GM21723 (cell line): ENCODE results near the gene AK2.
"Not testable (repeated sequence)": the region's sequence is repeated elsewhere in the genome, so short reads cannot be mapped to it uniquely, and the experiment has no call there.

Source experiments
- ATAC-seq: cut with Tn5 transposase; IDR thresholded peaks from one replicate; pipeline ENCODE4 v1.9.1; 2021; ENCODE audit warnings: mild to moderate bottlenecking, moderate library complexity; ENCODE audit not compliant: unreplicated experiment

AK2 gene

DNA sequence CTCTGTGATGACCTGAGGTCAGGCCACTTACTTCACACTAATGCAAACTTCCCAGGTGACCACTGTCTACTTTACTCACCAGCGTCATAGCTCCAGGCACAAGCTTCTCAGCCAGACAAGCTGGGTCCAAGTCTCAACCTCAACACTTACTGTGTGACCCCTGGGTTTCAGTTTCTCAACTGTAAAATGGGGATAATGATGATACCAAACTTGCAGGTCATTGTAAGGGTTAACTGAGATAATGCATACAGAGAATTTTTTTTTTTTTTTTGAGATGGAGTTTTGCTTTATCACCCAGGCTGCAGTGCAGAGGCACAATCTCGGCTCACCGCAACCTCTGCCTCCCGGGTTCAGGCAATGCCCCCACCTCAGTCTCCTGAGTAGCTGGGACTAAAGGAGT lies 34.7 kb downstream of the AK2 start:
- ATAC-seq: no peak

DNA sequence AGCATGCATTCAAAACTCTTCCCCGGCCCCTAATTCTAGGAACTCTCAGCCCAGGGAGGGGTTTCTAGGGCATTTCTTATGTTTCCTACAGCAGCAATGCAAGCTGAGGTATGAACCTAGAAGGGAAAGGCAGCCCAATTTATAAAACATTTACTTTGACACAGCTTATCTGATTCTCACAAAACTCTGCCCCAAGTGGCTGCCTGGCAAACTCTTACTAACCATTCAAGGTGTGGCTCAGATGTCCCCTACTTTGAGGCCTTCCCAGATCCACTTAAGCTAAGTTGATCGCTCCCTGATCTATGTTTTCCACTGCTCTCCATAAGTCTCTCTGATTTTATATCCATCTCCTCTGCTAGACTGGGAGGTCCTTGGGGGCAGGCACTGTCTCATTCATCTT lies 35.4 kb downstream of the AK2 start:
- ATAC-seq: no peak

DNA sequence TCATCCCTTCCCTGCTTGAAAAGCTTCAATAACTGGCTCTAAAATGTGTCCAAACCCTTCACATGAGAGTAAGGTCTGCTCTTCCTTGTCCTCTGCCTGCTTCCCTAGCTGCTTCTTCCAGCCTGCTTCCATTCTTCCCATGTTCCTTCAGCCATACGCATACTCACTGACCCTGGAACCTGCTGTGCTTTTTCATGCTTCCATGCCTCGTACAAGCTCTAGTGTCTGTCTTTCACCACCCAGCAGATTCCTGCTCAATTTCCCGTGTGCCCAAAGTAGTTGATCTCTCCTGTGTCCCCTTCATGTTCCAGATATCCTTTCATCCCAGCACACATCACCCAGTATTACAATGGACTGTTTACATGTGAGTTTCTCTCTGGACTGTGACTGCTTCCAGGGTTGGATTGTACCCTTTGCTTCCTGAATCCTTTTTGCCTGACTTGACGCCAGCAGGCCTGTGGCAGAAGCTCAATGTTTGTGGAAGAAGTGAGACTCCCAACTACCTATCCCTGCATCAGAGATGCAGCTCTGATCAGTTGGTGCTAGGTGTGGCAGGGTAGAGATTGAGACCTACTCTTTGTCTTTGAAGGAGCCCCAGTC lies 36.2 kb downstream of the AK2 start:
- ATAC-seq: no peak

DNA sequence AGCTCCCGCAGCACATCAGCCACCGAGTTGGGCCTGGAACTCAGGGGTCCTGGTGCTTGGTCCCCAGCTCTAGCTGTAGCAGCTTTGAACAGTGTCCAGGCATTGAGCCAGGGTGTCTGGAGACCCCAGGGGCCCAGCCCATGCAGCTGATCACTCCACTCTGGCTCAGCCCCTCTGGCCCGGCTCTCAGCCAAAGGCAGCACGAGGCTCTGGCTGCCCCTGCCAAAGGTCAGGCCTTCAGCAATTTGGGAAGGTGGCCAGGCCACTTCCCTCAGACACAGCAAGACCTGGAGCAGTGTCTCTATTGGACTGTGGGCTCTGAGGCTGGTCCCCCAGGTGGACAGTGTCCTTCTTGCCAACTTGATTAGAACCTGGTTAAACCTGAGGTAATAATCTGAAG lies 37.7 kb downstream of the AK2 start:
- no peak for ATAC-seq

DNA sequence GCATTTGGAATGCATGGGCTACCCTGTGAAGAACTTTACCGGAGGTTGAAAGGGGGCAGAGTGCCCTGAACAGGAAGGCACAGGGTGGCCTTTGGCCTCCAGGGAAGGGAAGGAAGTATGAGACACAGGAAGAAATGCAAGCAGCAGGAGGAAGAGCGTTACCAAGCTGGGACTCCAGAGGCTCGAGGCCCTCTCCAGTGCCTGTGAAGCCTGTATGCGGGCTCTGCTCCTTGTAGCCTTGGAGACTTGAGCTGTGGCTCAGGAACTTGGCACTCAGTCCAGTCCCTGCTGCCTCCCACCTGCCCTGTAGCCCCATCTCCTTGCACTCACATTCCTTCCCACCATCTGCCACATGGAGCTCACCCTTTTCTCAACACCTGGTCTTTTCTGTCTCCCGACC lies 38.6 kb downstream of the AK2 start:
- no peak for ATAC-seq

DNA sequence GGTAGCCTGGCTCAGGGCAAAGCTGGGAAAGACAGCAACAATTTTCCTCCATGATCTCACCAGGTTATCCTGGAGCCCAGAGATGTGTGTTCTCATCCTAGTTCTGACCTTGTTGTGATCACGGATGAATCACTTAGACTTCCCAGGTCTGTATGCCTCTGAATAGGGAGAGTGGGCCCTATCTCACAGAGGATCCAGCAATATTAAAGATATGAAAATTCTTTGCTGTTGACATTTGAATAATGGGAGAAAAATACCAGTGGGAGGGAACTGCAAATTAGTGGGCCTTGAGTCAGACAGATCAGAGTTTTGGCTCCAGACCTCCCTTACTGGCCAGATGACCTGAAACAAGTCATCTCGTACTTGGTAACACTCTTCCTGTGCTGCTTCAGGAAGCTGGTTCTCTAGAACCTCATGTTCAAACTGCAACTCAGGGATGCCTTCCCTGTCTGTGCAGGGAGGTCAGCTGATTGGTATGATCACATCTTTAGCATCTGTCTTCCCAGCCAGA lies 39.2 kb downstream of the AK2 start:
- no peak for ATAC-seq

DNA sequence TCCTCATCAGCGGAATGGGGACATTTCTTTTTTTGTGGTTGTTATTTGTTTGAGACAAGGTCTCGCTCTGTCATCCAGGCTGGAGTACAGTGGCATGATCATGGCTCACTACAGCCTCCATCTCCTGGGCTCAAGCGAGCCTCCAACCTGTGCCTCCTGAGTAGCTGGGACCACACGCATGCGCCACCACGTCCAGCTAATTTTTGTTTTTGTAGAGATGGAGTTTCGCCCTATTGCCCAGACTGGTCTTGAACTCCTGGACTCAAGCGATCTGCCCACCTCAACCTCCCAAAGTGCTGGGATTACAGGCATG lies 43.4 kb downstream of the AK2 start:
- ATAC-seq: not testable (repeated sequence)

DNA sequence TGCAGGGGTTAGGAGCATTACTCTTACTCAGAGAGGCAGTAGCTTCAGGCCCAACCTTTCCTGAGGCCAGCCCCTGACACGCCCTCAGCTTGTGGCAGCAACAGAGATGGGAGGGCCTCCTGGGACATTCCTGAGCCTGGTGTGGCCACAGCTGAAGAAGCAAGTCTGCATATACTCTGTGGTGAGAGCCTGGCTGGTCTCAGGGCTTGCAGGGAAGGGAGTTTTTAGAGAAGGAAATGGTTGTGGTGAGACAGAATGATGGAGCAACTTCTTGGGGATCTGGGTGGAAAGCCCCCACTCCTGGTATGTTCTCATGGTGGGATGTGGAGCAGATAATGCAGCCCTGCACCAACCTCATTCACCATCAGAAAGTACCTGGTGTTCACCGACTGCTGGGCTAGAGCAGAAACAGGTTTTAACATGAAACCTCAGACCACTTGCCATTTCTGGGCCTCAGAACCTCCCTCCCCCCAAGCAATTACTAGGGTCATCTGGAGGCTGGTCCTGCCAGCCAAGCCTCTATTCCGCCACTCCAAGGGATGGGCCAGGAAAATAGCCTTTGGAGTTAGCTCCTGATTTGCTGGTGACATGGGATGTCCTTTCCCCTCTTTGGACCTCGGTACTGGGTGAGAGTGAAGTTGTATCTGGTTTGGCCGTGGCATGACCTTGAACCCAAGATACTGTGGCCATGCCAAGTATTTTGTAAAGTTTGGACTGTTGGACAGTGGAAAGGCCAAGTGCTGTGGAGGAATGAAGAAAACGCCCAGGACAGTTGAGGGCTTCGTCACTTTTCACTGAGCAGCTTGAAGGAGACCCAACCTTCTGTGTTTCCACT lies 44.0 kb downstream of the AK2 start:
- peak; percentile 79 for ATAC-seq

DNA sequence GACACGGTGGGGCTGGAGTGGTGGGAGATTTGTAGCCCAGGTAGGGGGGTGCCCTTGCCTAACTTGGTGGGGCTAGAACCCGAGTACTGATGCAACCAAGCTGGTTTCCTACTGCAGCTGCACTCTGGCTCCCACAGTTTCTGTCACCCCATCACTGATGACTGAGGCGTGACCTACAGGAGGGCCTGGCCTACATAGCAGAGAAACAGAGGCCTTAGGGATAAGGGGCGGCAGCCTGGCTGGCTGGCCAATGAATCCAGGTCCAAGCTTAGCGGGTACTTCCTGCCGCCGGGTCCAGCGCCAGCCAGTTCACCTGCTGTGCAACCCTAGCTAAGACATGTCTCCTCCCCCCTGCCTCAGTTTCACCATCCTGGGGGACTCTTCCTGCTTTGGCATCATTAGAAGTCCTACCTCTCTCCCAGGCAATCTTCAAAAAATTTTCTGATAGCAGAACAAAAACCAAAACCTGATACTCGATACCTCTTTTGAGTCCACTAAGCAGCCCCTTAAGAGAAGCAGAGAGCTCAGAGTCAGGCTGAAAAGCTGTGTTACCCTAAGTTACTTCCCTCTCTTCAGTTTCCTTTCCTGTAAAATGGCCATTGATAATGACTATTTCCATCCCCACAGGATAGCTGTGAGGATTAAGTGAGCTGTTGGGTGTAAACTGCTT lies 44.7 kb downstream of the AK2 start:
- ATAC-seq: peak; percentile 37

DNA sequence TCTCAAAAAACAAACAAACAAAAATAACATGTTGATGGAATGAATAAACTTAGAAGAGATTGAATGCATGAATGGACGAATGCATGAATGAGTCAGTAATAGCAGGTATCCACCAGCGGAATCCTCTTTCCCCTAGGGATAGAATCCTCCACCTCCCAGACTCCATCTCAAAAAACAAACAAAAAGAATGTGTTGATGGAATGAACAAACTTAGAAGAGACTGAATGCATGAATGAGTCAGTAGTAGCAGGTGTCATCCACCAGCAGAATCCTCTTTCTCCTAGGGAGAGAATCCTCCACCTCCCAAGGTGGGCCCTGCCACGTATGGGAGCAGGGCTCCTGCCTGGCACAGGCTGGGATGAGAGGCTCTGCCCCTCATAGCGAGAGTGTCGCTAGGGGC lies 45.3 kb downstream of the AK2 start:
- no peak for ATAC-seq

DNA sequence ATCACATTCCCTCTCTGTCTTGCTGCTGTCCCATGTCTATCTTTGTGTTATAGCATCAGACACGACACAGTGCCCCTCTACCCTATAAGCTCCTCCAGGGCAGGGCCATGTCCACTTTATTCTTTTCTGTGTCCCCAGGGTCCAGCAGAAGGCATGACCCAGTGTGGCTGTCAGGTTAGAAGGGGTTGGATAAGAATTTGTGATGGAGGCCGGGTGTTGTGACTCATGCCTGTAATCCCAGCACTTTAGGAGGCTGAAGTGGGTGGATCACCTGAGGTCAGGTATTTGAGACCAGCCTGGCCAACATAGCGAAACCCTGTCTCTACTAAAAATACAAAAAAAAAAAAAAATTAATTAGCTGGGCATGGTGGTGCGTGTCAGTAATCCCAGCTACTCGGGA lies 45.8 kb downstream of the AK2 start:
- ATAC-seq: no peak

DNA sequence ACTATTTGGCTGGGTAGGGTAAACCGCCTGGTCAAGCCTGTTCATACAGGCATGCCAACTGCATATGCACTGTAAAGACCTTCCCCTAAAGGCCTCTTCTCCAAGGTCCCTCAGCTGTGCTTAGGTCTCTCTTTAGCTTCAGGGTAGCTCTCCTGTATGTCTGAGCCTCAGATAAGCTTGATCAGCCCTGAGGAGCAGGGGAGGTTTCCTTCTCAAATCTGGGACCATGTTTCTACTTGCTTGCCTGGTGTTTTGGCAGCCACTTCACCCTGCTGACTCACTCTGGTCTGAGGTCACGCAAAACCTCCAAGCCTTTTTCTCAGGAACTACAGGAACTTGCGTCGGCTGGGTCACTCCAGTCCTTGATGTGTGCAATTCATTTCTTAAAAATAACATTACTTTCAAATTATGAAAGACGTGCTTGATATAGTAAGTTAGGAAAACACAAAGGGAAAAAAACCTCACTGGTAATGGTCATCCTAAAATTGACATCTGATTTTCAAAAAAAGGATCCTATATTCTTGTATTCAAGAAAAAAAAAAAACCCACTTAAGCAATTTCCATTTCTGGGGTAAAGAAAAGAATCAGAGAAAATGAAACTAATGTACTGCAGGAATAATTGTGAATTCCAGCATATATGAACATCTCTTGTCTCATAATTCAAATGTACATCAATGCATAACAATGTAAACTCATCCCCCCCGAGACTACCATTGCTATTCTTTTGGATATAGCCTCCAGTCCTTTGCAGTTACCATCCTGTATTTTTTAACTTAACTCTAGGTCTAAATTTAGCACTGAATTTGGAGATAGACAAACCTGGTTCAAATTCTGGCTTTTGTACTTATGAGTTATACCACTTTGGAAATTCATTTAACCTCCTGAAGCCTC lies 47.3 kb downstream of the AK2 start:
- no peak for ATAC-seq

DNA sequence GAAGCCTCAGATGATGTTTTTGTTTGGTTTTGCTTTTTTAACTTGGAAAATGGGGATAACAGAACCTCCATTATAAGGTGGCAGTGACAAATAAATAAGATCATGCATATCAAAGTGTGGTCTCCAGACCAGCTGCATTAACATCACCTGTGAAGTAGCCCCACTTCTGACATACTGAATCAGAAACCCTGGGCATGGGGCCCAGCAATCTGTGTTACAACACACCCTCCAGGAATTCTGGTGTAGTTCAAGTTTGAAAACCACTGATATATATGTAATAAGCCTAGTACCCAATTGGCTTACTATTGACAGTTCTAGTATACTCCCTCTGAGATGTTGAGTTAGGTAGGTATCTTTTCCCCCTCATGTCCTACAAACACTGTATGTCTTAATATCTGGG lies 48.0 kb downstream of the AK2 start:
- ATAC-seq: no peak

DNA sequence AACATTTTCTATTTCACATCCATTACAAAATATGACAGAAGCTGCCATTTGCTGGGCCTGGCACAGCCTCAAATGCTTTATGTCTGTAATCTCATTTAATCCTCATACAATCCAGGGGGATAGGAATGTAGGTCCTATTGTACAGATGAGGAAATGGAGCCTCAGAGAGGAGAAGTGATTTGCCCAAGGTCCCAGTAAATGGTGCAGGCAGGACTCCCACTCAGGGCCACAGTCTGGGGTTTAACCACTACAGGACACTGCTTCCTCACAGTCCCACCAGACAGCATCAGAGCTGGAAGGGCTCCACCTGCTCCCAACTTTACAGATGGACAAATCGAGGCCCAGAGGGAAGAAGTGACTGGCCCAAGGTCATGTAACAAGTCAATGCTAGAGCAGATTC lies 51.5 kb downstream of the AK2 start:
- ATAC-seq: no peak

DNA sequence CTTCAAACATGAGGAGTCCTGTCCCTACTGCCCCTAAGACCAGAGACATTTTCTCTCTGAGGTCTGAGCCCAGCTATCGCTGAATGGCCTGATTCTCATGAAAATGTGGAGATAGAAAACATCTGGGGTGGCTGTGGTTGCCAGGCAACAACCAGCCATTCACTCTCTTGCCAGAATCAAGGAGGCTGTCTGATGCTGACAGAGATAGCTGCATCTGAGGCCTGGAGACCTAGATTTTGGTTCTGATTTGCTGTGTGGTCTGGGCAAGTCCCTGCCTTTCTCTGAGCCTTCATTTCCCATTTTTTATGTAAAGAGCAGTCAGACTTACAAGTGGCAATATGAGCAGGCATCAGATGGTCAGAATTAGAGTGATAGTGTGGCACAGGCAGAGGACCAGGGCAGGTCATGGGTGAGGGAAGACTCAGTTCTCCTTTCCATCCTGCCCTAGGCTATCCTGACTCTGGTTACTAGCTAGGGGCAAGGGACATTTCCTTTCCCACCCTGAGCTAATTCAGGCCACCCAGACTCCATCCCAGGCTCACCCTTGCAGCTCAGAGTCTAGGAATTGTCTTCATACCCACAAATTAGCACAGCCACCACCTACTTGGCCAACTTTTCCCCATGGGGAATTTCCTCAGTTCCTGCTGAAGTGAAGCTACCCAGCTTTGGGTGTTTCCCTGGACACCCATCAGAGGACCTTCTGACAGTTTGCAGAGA lies 52.1 kb downstream of the AK2 start:
- ATAC-seq: no peak

DNA sequence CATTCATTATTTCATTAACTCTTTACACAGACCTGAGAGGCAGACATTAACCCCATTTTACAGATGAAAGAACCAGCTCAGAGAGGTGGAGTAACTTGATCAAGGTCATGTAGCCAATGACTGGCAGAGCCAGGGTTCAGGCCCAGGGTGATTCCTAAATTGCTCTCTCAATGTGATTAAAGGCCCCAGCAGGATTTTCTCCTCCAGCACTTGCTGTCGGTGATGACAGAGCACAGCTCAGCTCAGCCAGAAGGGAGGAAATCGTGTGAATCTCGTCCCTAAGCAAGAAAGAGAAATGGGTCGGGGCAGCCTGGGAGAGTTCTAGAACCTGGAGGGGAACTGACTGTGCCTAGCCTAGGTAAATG lies 52.6 kb downstream of the AK2 start:
- ATAC-seq: no peak

DNA sequence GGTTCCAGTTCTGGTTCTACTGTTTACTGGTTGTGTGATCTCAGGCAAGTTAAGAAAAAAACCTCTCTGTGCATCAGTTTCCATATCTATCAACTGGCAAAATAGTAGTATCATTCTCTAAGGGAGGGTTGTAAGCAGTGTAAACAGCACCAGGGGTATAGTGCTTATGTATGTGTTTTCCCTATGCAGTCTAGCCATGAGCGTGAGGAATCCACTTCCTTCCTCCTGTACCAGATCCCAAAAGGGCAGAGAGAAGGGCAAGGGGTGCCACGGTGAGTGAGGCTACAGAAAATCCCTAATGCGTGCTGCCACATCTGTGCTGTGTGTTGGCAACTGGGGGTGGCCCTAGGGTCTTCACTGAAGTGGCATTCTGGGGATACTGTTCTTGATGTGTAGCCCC lies 53.7 kb downstream of the AK2 start:
- no peak for ATAC-seq

DNA sequence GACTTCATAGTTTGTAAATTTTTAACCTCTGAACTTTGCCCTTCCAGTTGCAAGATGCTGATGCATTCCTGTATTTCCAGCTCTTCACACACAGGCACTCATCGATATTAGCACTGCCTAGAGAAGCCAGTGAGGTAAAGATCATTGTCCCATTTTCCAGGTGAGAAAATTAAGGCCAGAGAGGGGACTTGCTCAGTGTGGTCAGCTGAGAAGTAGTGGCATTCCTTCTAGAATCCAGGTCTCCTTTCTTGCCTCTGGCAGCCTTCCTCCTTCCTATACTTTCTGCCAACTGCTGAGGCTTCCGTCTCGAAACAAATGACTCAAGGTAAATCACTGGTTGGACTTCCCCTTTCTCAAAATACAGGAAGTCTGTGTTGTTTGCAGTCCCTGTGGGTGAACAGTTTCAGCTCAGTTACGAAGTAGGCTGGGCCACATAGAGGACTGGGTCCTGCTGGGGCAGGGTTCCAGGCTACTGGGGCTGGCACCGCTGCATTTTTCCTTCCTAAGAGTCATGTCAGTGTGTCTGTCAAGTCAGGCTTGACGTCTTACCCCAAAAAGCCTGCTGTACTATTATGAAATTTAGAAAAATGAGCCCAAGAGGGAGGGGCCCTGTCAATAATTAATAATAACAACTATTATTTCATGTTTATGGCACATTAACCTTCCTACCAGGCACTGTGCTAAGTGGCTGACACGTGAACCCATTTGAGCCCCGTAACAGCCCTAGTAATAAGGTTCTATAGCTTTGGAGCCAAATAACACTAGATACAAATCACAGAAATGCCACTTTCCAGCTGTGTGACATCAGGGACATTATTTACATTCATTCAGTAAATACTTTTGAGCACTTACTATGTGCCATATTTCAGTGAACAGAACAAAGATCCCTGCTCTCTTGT lies 55.4 kb downstream of the AK2 start:
- peak; percentile 93 for ATAC-seq

DNA sequence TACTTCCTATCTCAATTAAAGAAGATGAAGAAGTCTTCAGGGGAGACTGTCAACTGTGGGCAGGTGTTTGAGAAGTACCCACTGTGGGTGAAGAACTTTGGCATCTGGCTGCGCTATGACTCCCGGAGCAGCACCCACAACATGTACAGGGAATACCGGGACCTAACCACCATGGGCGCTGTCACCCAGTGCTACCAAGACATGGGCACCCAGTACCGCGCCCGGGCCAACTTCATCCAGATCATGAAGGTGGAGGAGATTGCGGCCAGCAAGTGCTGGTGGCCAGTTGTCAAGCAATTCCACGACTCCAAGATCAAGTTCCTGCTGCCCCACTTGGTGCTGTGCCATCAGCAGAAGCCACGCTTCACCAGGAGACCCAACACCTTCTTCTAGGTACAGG lies 56.6 kb downstream of the AK2 start:
- no peak for ATAC-seq

DNA sequence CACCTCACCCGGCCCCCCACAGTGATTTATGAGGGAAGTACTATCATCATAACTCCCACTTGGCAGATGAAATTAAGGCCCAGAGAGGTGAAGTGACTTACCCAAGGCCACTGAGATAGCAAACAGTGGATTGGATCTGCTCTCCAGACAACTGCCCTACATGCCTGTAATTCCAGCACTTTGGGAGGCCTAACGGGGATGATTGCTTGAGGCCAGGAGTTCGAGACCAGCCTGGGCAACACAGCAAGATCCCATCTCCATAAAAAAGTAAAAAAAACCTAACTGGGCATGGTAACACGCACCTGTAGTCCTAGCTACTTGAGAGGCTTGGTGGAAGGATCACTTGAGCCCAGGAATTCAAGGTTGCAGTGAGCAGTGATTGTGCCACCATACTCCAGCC lies 57.8 kb downstream of the AK2 start:
- ATAC-seq: no peak
